SK-N-SH treated with all-trans-retinoic acid at 6 μM for 48 hours (cell line): ENCODE results near the gene MORN2.

ENCODE experiments used
- ARNTL ChIP-seq: fragments of 450-650 bp; formaldehyde crosslinking; IDR thresholded peaks from 2 replicates; pipeline ENCODE4 v1.5.0; 2020; ENCODE audit warnings: low read depth, mild to moderate bottlenecking, moderate library complexity, borderline replicate concordance
- OSR1 ChIP-seq: fragments of 250-450 bp; sonication (Bioruptor Pico); IDR thresholded peaks from 2 replicates; pipeline ENCODE4 v1.8.0; 2022; ENCODE audit warnings: moderate library complexity, mild to moderate bottlenecking, inconsistent platforms
- PATZ1 ChIP-seq: fragments of 250-450 bp; sonication (Bioruptor Pico); IDR thresholded peaks from 2 replicates; pipeline ENCODE4 v1.8.0; 2020; ENCODE audit warnings: mild to moderate bottlenecking, moderate library complexity, borderline replicate concordance
- PPARA ChIP-seq: fragments of 250-450 bp; sonication (Bioruptor Pico); IDR thresholded peaks from 2 replicates; pipeline ENCODE4 v1.5.0; 2020; ENCODE audit warnings: mild to moderate bottlenecking, borderline replicate concordance
- RARB ChIP-seq: fragments of 250-450 bp; sonication (Bioruptor Pico); IDR thresholded peaks from 2 replicates; pipeline ENCODE4 v1.8.0; 2021; ENCODE audit warnings: mild to moderate bottlenecking, moderate library complexity
- TCF4 ChIP-seq: fragments of 250-450 bp; sonication (Bioruptor Pico); IDR thresholded peaks from 2 replicates; pipeline ENCODE4 v1.8.0; 2021; ENCODE audit warnings: mild to moderate bottlenecking, moderate library complexity, borderline replicate concordance
- ZNF565 ChIP-seq: fragments of 450-650 bp; formaldehyde crosslinking; conservative IDR thresholded peaks from 2 replicates; pipeline ENCODE4 v1.5.0; 2020; ENCODE audit warnings: low read depth, mild to moderate bottlenecking, moderate library complexity

- TF ChIP-seq PPARA (CRISPR knock-in tag), result no peak
- TF ChIP-seq TCF4 (CRISPR knock-in tag), result no peak
- no peak for TF ChIP-seq OSR1 (CRISPR knock-in tag)
- no peak for TF ChIP-seq RARB (CRISPR knock-in tag)
- TF ChIP-seq PATZ1 (CRISPR knock-in tag), result no peak
- no peak for TF ChIP-seq ARNTL (CRISPR knock-in tag)
- TF ChIP-seq ZNF565 (CRISPR knock-in tag), result no peak
Observed at GRCh38 chr2:38930600-38930999, 54.8 kb downstream of the MORN2 start.
